Keratinocyte (primary cell): ENCODE measurements around the gene PRXL2B. TPM values are rescaled to one million over a fixed set of nuclear protein-coding genes. Genes with fewer than 3 reads are reported as not detected.

ENCODE experiments used
- DNase-seq: peaks from one replicate; pipeline ENCODE4 v3.0.0-alpha.2; 2011; ENCODE audit warnings: low read depth, missing footprints, low spot score
- FAIRE-seq: peaks from 2 replicates; lab custom pipeline; 2011; peaks lifted over from hg19 to GRCh38; lab: Jason Lieb, UNC
- H2AFZ ChIP-seq: 2 replicates; pipeline ENCODE4 v1.6.0; 2012; ENCODE audit warnings: low read length, control low read depth, inconsistent platforms; ENCODE audit not compliant: control insufficient read depth
- H3K27ac ChIP-seq: 2 replicates; pipeline ENCODE4 v1.5.1; 2011; ENCODE audit warnings: low read length; ENCODE audit not compliant: control insufficient read depth, insufficient read depth
- H3K27me3 ChIP-seq: 3 replicates; pipeline ENCODE4 v1.6.0; 2011; ENCODE audit warnings: low read length; ENCODE audit not compliant: control insufficient read depth, insufficient read depth; ENCODE audit errors: extremely low read depth
- H3K36me3 ChIP-seq, 2 experiments: 2 replicates in 1 of 2; 3 replicates in 1 of 2; pipeline ENCODE4 v1.5.1; 2011; ENCODE audit warnings: low read length in 2 of 2, mild to moderate bottlenecking in 1 of 2; ENCODE audit not compliant: control insufficient read depth in 2 of 2, insufficient read depth in 2 of 2; ENCODE audit errors: extremely low read depth in 1 of 2
- H3K4me1 ChIP-seq: 3 replicates; pipeline ENCODE4 v1.5.1; 2011; ENCODE audit warnings: low read length; ENCODE audit not compliant: control insufficient read depth, insufficient read depth; ENCODE audit errors: extremely low read depth
- H3K4me2 ChIP-seq: 3 replicates; pipeline ENCODE4 v1.6.0; 2011; ENCODE audit warnings: low read depth, low read length; ENCODE audit not compliant: control insufficient read depth, insufficient read depth; ENCODE audit errors: extremely low read depth
- H3K4me3 ChIP-seq, 3 experiments: fragments of 200-600 bp in 1 of 3; sonication (generic) in 1 of 3; 2 replicates in 2 of 3; 3 replicates in 1 of 3; pipeline ENCODE4 v1.5.1; 2011 to 2016; ENCODE audit warnings: low read length in 3 of 3, mild to moderate bottlenecking in 3 of 3, control low read depth in 2 of 3, inconsistent platforms in 1 of 3, low read depth in 1 of 3, mixed read lengths in 1 of 3, mixed run types in 1 of 3, moderate library complexity in 1 of 3; ENCODE audit not compliant: control insufficient read depth in 2 of 3, insufficient read depth in 2 of 3; ENCODE audit errors: extremely low read depth in 1 of 3
- H3K79me2 ChIP-seq: 2 replicates; pipeline ENCODE4 v1.6.0; 2012; ENCODE audit warnings: low read length; ENCODE audit not compliant: control insufficient read depth, insufficient read depth
- H3K9ac ChIP-seq: 3 replicates; pipeline ENCODE4 v1.6.0; 2011; ENCODE audit warnings: low read length; ENCODE audit not compliant: control insufficient read depth, insufficient read depth; ENCODE audit errors: extremely low read depth
- H3K9me1 ChIP-seq: 3 replicates; pipeline ENCODE4 v1.6.0; 2011; ENCODE audit warnings: low read length; ENCODE audit not compliant: control insufficient read depth, insufficient read depth; ENCODE audit errors: extremely low read depth
- H3K9me3 ChIP-seq: 2 replicates; pipeline ENCODE4 v1.5.1; 2012; ENCODE audit warnings: low read depth, low read length; ENCODE audit not compliant: control insufficient read depth
- H4K20me1 ChIP-seq: 3 replicates; pipeline ENCODE4 v1.6.0; 2011; ENCODE audit warnings: low read length; ENCODE audit not compliant: control insufficient read depth, insufficient read depth; ENCODE audit errors: extremely low read depth
- EZH2 ChIP-seq: IDR thresholded peaks from one replicate; pipeline ENCODE4 v1.6.1; 2012; ENCODE audit warnings: inconsistent platforms, mild to moderate bottlenecking, low read length, moderate library complexity
- dilution Hi-C: fragments of 300-500 bp; cut with MboI; formaldehyde crosslinking; loops from one replicate; pipeline ENCODE4 v1.7.0; 2020; ENCODE audit warnings: low sequenced_read_pairs; ENCODE audit not compliant: extremely low pct_ligation_motif_present
- polyA plus RNA-seq, 5 experiments: library from polyadenylated mRNA; depleted of rRNA in 3 of 5; stranded (reverse) in 3 of 5; stranded (forward) in 1 of 5; unstranded in 1 of 5; fragments of >200 nt; gene quantifications; 1 replicate in 1 of 5; 2 replicates in 3 of 5; 3 replicates in 1 of 5; pipeline versions ENCODE4 v1.2.1 to v1.2.3, GENCODE V29; 2011 to 2012; ENCODE audit warnings: missing spikeins in 2 of 5, low read depth in 1 of 5, low replicate concordance in 1 of 5
- TF ChIP-seq, protein P1 (sequence below), 3 experiments: IDR thresholded peaks in 1 of 3; conservative IDR thresholded peaks in 1 of 3; optimal IDR thresholded peaks in 1 of 3; 2 replicates in 2 of 3; 3 replicates in 1 of 3; pipeline versions ENCODE3 to v1.5.1; 2011; ENCODE audit warnings: low read length in 3 of 3, mild to moderate bottlenecking in 3 of 3, moderate library complexity in 2 of 3, control low read depth in 1 of 3, inconsistent platforms in 1 of 3; ENCODE audit not compliant: insufficient read depth in 2 of 3; ENCODE audit errors: extremely low read depth in 1 of 3

PRXL2B gene
- polyA plus RNA-seq, 1 donor (not counting 4 experiments of a cell fraction or from before 2014, with no cell fraction given) = 11.4 TPM

DNA sequence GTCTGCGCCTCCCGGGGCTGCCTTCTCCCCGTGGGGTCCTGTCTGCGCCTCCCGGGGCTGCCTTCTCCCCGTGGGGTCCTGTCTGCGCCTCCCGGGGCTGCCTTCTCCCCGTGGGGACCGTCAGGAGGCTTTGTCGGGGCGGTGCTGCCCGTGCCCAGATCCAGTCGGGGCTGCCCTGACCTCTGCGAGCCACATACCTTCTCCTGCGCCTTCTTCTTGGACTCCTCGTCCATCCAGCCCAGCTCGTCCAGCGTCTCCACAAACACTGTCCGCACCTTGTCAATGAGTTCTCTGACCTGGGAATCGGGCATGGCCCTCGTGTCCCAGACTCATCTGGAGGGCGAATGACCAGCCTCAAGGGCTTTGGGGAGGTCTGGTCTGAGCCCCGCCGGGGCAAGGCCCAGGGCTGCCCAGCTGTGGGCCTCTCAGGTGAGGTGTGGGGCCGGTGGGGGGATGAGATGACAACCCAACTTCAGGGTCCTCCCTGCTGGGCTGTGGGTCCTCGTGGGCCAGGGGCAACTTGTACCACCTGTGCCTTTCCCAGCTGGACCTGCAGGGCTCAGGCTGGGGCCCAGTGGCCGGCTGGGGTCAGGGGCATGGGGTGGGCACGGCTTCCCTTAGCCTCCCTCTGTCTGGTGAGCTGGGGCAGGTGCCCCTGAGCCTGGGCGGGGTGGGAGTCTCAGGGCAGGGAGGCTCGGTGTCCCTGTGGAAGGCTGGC, 9.4 kb downstream of the PRXL2B start:
- Histone ChIP-seq H3K4me3 (no peak overlapping the region), H3K36me3 (no peaks in the 10 kb centered on the region), H3K27me3 (no peaks in the 10 kb centered on the region), H2AFZ (no peak overlapping the region), H3K9me3 (no peaks in the 10 kb centered on the region), H3K9ac (no peak overlapping the region), H3K9me1 (no peaks in the 10 kb centered on the region), H3K79me2 (no peaks in the 10 kb centered on the region), H3K4me2 (no peak overlapping the region), H3K27ac (no peak overlapping the region), H4K20me1 (no peaks in the 10 kb centered on the region), H3K4me1 (no peaks in the 10 kb centered on the region)
- dilution Hi-C loops = no loop called here
- DNase-seq = no peak
- FAIRE-seq = no peak
- no peak for TF ChIP-seq EZH2
- TF ChIP-seq, protein P1, sequence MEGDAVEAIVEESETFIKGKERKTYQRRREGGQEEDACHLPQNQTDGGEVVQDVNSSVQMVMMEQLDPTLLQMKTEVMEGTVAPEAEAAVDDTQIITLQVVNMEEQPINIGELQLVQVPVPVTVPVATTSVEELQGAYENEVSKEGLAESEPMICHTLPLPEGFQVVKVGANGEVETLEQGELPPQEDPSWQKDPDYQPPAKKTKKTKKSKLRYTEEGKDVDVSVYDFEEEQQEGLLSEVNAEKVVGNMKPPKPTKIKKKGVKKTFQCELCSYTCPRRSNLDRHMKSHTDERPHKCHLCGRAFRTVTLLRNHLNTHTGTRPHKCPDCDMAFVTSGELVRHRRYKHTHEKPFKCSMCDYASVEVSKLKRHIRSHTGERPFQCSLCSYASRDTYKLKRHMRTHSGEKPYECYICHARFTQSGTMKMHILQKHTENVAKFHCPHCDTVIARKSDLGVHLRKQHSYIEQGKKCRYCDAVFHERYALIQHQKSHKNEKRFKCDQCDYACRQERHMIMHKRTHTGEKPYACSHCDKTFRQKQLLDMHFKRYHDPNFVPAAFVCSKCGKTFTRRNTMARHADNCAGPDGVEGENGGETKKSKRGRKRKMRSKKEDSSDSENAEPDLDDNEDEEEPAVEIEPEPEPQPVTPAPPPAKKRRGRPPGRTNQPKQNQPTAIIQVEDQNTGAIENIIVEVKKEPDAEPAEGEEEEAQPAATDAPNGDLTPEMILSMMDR (optimal IDR thresholded peaks at IDR 0.05 in 1 of 3, IDR thresholded peaks at IDR 0.05 in 1 of 3, conservative IDR thresholded peaks at IDR 0.05 in 1 of 3; ENCODE audit: extremely low read depth in 1 of 3, insufficient read depth in 2 of 3, low read length in 3 of 3) = no peak

DNA sequence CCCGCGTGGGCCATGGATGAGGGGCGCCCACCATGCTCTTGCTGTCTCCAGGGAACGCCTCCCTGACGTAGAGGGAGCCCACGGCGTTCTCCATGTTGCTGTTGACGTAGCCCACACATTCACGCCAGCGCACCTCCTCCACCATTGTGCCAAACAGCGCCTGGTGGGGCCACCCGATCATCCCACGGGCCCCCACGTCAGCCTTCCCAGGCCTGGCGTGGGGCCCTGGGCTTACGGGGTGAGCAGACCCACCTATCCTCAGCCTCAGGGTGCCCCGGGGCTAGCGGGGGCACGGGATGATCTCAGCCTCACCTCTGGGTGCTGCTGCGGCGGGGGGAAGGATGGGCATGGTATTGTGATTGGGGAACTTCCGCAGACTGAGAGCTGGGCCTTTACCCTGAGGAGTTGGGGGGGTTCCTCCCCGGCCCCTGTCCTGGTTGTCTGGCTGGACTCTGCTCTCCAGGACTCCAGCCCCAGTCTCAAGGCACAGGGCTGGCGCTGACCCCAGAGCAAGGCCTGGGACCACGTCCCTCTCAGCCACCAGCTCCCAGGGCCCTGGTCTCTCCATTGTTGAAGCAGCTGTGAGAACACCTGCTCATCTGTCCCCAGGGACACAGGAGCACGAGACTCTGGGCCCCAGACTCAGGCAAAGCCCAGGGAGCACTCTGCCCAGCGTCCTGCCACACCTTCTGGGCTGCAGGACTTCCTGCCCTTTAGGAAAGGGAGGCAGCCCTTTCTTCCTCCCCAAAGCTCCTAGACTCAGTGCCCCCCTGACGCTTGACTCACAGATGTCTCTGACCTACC, 10.2 kb downstream of the PRXL2B start:
- DNase-seq (no peak), FAIRE-seq (no peak)
- H3K4me3 ChIP-seq = no peak overlapping the region
- no peaks in the 10 kb centered on the region for H3K79me2 ChIP-seq
- TF ChIP-seq EZH2 = no peak
- TF ChIP-seq, protein P1 (optimal IDR thresholded peaks at IDR 0.05 in 1 of 3, IDR thresholded peaks at IDR 0.05 in 1 of 3, conservative IDR thresholded peaks at IDR 0.05 in 1 of 3; ENCODE audit: extremely low read depth in 1 of 3, insufficient read depth in 2 of 3, low read length in 3 of 3) = no peak
- no peaks in the 10 kb centered on the region for H3K27me3 ChIP-seq
- H3K9ac ChIP-seq = no peak overlapping the region
- H3K27ac ChIP-seq = no peak overlapping the region
- H3K9me3 ChIP-seq = no peaks in the 10 kb centered on the region
- H3K36me3 ChIP-seq = no peaks in the 10 kb centered on the region
- H3K4me1 ChIP-seq = no peaks in the 10 kb centered on the region
- H4K20me1 ChIP-seq = no peaks in the 10 kb centered on the region
- H2AFZ ChIP-seq = no peak overlapping the region
- H3K9me1 ChIP-seq = no peaks in the 10 kb centered on the region
- H3K4me2 ChIP-seq = no peak overlapping the region
- dilution Hi-C loops = no loop called here
